ENCODE measurements around the gene RPL13.

RPL13 gene

GRCh38 chr16:89545831-89546574, 14.5 kb upstream of the RPL13 start:
- no peak for DNase-seq

- DNase-seq = no peak
Observed at GRCh38 chr16:89546781-89547180, 13.7 kb upstream of the RPL13 start.

GRCh38 chr16:89547291-89547690, 13.2 kb upstream of the RPL13 start:
- no peak for DNase-seq

- DNase-seq = no peak
Observed at GRCh38 chr16:89547860-89548259, 12.6 kb upstream of the RPL13 start.

- no peak for DNase-seq
Observed at GRCh38 chr16:89548344-89549006, 12.0 kb upstream of the RPL13 start.

GRCh38 chr16:89549007-89549700, 11.3 kb upstream of the RPL13 start:
- no peak for DNase-seq

- no peak for DNase-seq
Observed at GRCh38 chr16:89550421-89551007, 10.0 kb upstream of the RPL13 start.

- no peak for DNase-seq
Observed at GRCh38 chr16:89552329-89552728, 8.2 kb upstream of the RPL13 start.

GRCh38 chr16:89552913-89553312, 7.6 kb upstream of the RPL13 start:
- no peak for DNase-seq

- no peak for DNase-seq
Observed at GRCh38 chr16:89553733-89554132, 6.7 kb upstream of the RPL13 start.

GRCh38 chr16:89554343-89554742, 6.1 kb upstream of the RPL13 start:
- DNase-seq = no peak

GRCh38 chr16:89555265-89555664, 5.2 kb upstream of the RPL13 start:
- DNase-seq = no peak

- DNase-seq = no peak
Observed at GRCh38 chr16:89555780-89556179, 4.7 kb upstream of the RPL13 start.

GRCh38 chr16:89556750-89557689, 3.5 kb upstream of the RPL13 start:
- DNase-seq = peak; percentile 1

GRCh38 chr16:89557690-89558490, 2.6 kb upstream of the RPL13 start:
- DNase-seq = no peak

GRCh38 chr16:89561142-89561883, 831 bp downstream of the RPL13 start:
- no peak for DNase-seq

- no peak for DNase-seq
Observed at GRCh38 chr16:89561884-89562599, 1.6 kb downstream of the RPL13 start.

GRCh38 chr16:89562939-89563338, 2.5 kb downstream of the RPL13 start:
- no peak for DNase-seq

GRCh38 chr16:89563639-89564392, 3.3 kb downstream of the RPL13 start:
- no peak for DNase-seq

Measured in NCI-H1105 treated with DMSO at 0.1 percent for 48 hours (cell line).